Right lobe of liver (tissue), 6 donors: ENCODE data around the gene CFAP157. TPM values are rescaled to one million over a fixed set of nuclear protein-coding genes. Genes with fewer than 3 reads are reported as not detected.

ENCODE experiments used
- ATAC-seq, 4 donors: fragments of 200-7000 bp; cut with Tn5 transposase; one replicate each; pipeline ENCODE4 v1.9.1; 2020; ENCODE audit warnings: mild to moderate bottlenecking in 4 of 4, moderate library complexity in 4 of 4
- DNase-seq, 3 donors: peaks; one replicate each; pipeline ENCODE4 v3.0.0-alpha.2; 2020
- H3K27ac ChIP-seq, 3 donors: fragments of 200-600 bp; one replicate each; pipeline ENCODE4 v1.8.0; 2022
- H3K27me3 ChIP-seq, 2 donors: fragments of 200-600 bp; one replicate each; pipeline ENCODE4 v1.8.0; 2022
- H3K36me3 ChIP-seq, 4 donors: fragments of 200-600 bp; sonication (generic) in 1 of 4; one replicate each; pipeline versions ENCODE4 v1.5.1 to v1.8.0; 2017 to 2022; ENCODE audit warnings: control low read depth in 1 of 4
- H3K4me1 ChIP-seq, 4 donors: fragments of 200-600 bp; sonication (generic) in 1 of 4; one replicate each; pipeline versions ENCODE4 v1.5.1 to v1.8.0; 2017 to 2022; ENCODE audit warnings: control low read depth in 1 of 4
- H3K4me3 ChIP-seq, 3 donors: fragments of 200-600 bp; one replicate each; pipeline ENCODE4 v1.8.0; 2022
- H3K9me3 ChIP-seq, 4 donors: fragments of 200-600 bp; sonication (generic) in 1 of 4; one replicate each; pipeline versions ENCODE4 v1.5.1 to v1.8.0; 2017 to 2022; ENCODE audit warnings: control low read depth in 1 of 4
- CTCF ChIP-seq, 4 donors: fragments of 200-600 bp in 3 of 4; fragments of 450-650 bp in 1 of 4; IDR thresholded peaks; one replicate each; pipeline versions ENCODE4 v1.5.1 to v1.8.0; 2016 to 2022; ENCODE audit warnings: antibody characterized with exemption in 4 of 4, mild to moderate bottlenecking in 2 of 4
- POLR2A ChIP-seq: fragments of 450-650 bp; IDR thresholded peaks from one replicate; pipeline ENCODE4 v1.6.1; 2017; ENCODE audit warnings: antibody characterized with exemption, mild to moderate bottlenecking
- WGBS: methylation state at CpG from one replicate; pipeline ENCODE4 v1.1.6; 2018; ENCODE audit warnings: low coverage, low lambda C conversion rate; ENCODE audit not compliant: insufficient coverage; ENCODE audit errors: missing lambda C conversion rate; 5-methylcytosine and 5-hydroxymethylcytosine counted together
- intact Hi-C, 2 donors: fragments of 100-400 bp; cut with DNase I; formaldehyde crosslinking; loops; one replicate each; pipeline versions ENCODE4 v1.11.2 to v1.14.1; 2022
- total RNA-seq, 6 experiments: library from RNA; depleted of rRNA in 2 of 6; stranded (reverse); fragments of >200 nt in 2 of 6; fragmentation: NEBNext Ultra II Directional in 3 of 6; extraction: Animal tissue kit (Norgen Biotek cat#: 25700) in 3 of 6; gene quantifications; one replicate each; pipeline versions ENCODE4 v1.1.0 to v1.2.4, GENCODE V29; 2016 to 2023
- donor health status: DM: no; HTN: yes; CAD: no.
- donor health status: DM: no; HTN: no; CAD: no.
- donor health status: DM: no; HTN: no; CAD: no.
- donor health status: DM: no; HTN: yes; CAD: no.
- donor health status: DM: no; HTN: yes; CAD: no.

CFAP157 gene
- total RNA-seq, 6 experiments from 2014 or later = 0.10 TPM; not detected in 5

GRCh38 chr9:127700140-127700539, 6.6 kb upstream of the CFAP157 start:
- 94% methylated on average over 2 of the region's 2 CpGs for WGBS
- no peaks in the 10 kb centered on the region for H3K27me3 ChIP-seq
- no peak overlapping the region for H3K27ac ChIP-seq
- H3K36me3 ChIP-seq = no peaks in the 10 kb centered on the region
- DNase-seq = no peak
- TF ChIP-seq CTCF (IDR thresholded peaks at IDR 0.05) = no peak
- TF ChIP-seq POLR2A = no peak
- no peak overlapping the region for H3K4me3 ChIP-seq
- ATAC-seq = no peak
- H3K9me3 ChIP-seq = no peaks in the 10 kb centered on the region
- intact Hi-C loops = no loop called here
- no peaks in the 10 kb centered on the region for H3K4me1 ChIP-seq

DNA sequence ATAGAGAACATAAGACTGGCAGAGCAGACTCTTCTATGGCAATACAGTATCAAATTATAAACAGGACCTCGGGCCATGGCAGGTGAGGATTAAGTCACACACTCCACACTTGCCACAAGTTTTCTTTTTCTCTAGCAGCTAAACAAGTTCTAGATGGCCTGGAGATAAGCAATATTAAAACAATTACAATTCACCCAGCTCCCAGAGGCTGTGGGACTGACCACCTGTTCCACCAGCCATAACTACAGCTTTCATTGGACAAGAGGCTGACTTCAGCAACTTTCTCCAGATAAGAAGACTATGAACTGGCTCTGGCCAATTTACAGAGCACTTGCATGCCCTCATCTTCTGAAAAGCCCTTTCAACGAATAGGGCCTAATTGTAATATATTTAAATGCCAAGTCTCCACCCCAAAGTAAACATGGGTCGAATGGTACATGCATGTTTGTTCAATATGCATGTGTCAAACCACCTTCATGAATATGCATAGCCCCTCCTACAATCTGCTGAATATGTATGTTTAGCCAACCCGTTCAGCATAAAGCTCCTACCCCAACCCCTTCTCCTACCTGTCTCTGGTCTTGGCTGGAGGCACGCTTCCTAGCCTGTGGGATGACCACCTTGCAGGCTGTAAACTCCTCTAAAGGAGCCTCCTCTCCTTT, 6.1 kb upstream of the CFAP157 start:
- TF ChIP-seq CTCF (IDR thresholded peaks at IDR 0.05) (no peak), POLR2A (no peak)
- no peak overlapping the region for H3K4me3 ChIP-seq
- H3K36me3 ChIP-seq = no peaks in the 10 kb centered on the region
- H3K27me3 ChIP-seq = no peaks in the 10 kb centered on the region
- no peaks in the 10 kb centered on the region for H3K9me3 ChIP-seq
- ATAC-seq (no peak), DNase-seq (no peak)
- WGBS = 69% methylated on average over 5 of the region's 5 CpGs
- no peaks in the 10 kb centered on the region for H3K4me1 ChIP-seq
- intact Hi-C loops = no loop called here
- no peak overlapping the region for H3K27ac ChIP-seq

- H3K36me3 ChIP-seq = no peaks in the 10 kb centered on the region
- DNase-seq (no peak), ATAC-seq (no peak)
- TF ChIP-seq POLR2A (no peak), CTCF (IDR thresholded peaks at IDR 0.05) (no peak)
- H3K4me1 ChIP-seq = no peaks in the 10 kb centered on the region
- WGBS = 66% methylated on average over 7 of the region's 9 CpGs
- no peaks in the 10 kb centered on the region for H3K27me3 ChIP-seq
- no peak overlapping the region for H3K27ac ChIP-seq
- no peaks in the 10 kb centered on the region for H3K9me3 ChIP-seq
- no peak overlapping the region for H3K4me3 ChIP-seq
- intact Hi-C loops = no loop called here
Observed at GRCh38 chr9:127703289-127703946, 3.4 kb upstream of the CFAP157 start.

- Histone ChIP-seq H3K36me3 (no peaks in the 10 kb centered on the region), H3K27ac (no peak overlapping the region), H3K4me1 (no peaks in the 10 kb centered on the region), H3K4me3 (no peak overlapping the region), H3K9me3 (no peaks in the 10 kb centered on the region), H3K27me3 (no peaks in the 10 kb centered on the region)
- DNase-seq (no peak), ATAC-seq (no peak)
- no peak for TF ChIP-seq CTCF (IDR thresholded peaks at IDR 0.05)
- TF ChIP-seq POLR2A = no peak
- intact Hi-C loops = no loop called here
- 96% methylated on average over 2 of the region's 12 CpGs for WGBS
Observed at GRCh38 chr9:127705577-127706379, 1.0 kb upstream of the CFAP157 start.
